Thymus (tissue), 11 donors: ENCODE results near the gene TLR2. TPM values are rescaled to one million over a fixed set of nuclear protein-coding genes. Genes with fewer than 3 reads are reported as not detected.

Source experiments
- DNase-seq, 9 donors: peaks; one replicate each; pipeline ENCODE4 v3.0.0-alpha.2; 2013; ENCODE audit warnings: low spot score in 9 of 9, low read depth in 6 of 9, missing footprints in 1 of 9
- H3K27ac ChIP-seq, 2 donors: one replicate each; pipeline ENCODE4 v1.5.1; 2013; ENCODE audit warnings: control low read depth in 1 of 2, low read depth in 1 of 2, low read length in 1 of 2, mild to moderate bottlenecking in 1 of 2, moderate library complexity in 1 of 2
- H3K27me3 ChIP-seq, 2 donors: one replicate each; pipeline ENCODE4 v1.5.1; 2013; ENCODE audit warnings: low read length in 1 of 2; ENCODE audit not compliant: control insufficient read depth in 2 of 2, insufficient read depth in 1 of 2
- H3K36me3 ChIP-seq, 2 donors: one replicate each; pipeline ENCODE4 v1.5.1; 2013; ENCODE audit warnings: low read length in 1 of 2, mild to moderate bottlenecking in 1 of 2, moderate library complexity in 1 of 2; ENCODE audit not compliant: control insufficient read depth in 2 of 2, insufficient read depth in 2 of 2
- H3K4me1 ChIP-seq, 2 donors: one replicate each; pipeline ENCODE4 v1.5.1; 2013; ENCODE audit warnings: low read length in 2 of 2; ENCODE audit not compliant: control insufficient read depth in 2 of 2, insufficient read depth in 2 of 2
- H3K4me3 ChIP-seq, 2 donors: one replicate each; pipeline ENCODE4 v1.5.1; 2013; ENCODE audit warnings: low read length in 2 of 2, control low read depth in 1 of 2, mild to moderate bottlenecking in 1 of 2
- H3K9me3 ChIP-seq, 2 donors: one replicate each; pipeline ENCODE4 v1.5.1; 2013; ENCODE audit warnings: low read length in 1 of 2, mild to moderate bottlenecking in 1 of 2; ENCODE audit not compliant: control insufficient read depth in 2 of 2, insufficient read depth in 1 of 2
- WGBS: extraction: QIAGEN DNeasy Blood & Tissue Kit; methylation state at CpG from one replicate; pipeline ENCODE4 v1.1.7; 2013; 5-methylcytosine and 5-hydroxymethylcytosine counted together
- polyA plus RNA-seq: library from polyadenylated mRNA; stranded (reverse); fragments of 200-250 nt; gene quantifications from one replicate; pipeline ENCODE4 v1.2.3, GENCODE V29; 2013
- total RNA-seq: library from RNA; stranded (reverse); fragments of 120-200 nt; gene quantifications from one replicate; pipeline ENCODE4 v1.2.4, GENCODE V29; 2013
- donor health status: healthy.

The TLR2 gene
- total and polyA plus RNA-seq, 2 donors: 6.7 to 13.6 TPM

DNA sequence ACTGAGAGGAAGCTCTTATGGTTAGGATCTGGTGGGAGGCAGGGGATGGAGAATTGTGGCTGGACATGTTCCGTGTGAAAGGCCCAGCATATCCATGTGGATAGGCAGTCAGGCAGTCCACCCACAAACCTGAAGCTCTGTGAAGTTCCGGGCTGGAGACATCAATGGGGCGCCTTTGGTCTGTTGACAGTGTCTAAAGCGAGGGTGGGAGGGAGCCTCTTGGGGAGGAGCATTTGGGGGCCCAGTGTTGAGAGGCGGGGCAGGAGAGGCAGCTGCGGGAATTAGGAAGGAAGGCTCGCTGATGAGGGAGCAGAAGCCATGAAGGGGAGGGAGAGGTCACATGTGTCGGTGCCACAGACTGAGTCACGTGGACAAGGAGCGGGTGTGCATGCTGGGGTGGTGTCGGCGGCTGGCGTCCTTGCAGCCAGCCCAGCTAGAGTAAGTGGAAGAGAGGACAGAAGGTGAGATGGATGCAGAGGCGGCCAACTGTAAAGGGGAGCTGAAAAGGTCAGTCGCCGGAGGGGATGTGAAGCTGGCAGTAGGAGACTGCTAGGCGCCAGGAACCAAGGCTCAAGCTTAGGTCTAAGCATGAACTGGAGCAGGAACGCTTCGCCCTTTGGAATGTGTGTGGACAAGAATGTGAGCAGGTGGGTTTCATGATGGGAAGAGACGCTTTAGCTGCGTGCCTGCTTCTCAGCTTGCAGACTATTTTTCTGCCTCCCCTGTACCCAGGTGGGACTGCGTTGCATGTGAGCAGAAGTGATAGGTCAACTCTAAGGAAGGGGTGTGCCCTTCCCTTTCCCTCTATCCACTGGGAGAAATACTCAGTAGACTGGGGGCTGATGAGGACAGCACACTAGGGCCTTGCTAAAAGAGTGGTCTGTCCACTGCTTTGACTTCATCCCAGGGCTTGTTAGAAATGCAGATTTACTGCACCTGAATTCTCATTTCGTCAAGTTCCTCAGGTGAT lies 44.0 kb upstream of the TLR2 start:
- WGBS: 88% methylated on average over 23 of the region's 23 CpGs

DNA sequence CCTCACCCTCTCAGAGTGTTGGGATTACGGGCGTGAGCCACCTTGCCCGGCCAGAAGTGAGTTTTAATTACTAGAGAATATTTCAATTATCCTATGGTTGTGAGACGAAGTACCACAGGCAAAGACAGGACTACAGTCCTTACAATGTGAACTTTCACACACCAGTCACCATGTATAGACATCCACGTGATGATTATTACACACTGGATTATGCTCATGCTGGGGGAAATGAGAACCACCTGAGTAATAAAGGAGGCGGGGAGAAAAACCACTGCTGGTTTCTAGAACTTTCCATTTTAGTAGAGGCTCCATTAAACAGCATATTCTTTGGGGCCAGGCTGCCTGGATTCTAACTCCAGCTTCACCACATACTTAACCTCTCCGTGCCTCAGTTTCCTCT lies 42.5 kb upstream of the TLR2 start:
- no peak for DNase-seq
- H3K27ac ChIP-seq: no peak overlapping the region
- WGBS: 92% methylated on average over 7 of the region's 7 CpGs
- peaks cover 0 to 1% of the 10 kb centered on the region in 2 donors for H3K9me3 ChIP-seq
- H3K27me3 ChIP-seq: no peaks in the 10 kb centered on the region
- H3K4me3 ChIP-seq: no peak overlapping the region
- no peaks in the 10 kb centered on the region for H3K4me1 ChIP-seq
- peaks cover 9 to 20% of the 10 kb centered on the region in 2 donors for H3K36me3 ChIP-seq

More for the DNA sequence above, 44.0 kb upstream of the TLR2 start:
- H3K4me3 ChIP-seq: no peak overlapping the region
- peaks cover 0 to 3% of the 10 kb centered on the region in 2 donors for H3K4me1 ChIP-seq
- DNase-seq: no peak
- H3K27ac ChIP-seq: no peak overlapping the region
- H3K27me3 ChIP-seq: no peaks in the 10 kb centered on the region
- no peaks in the 10 kb centered on the region for H3K9me3 ChIP-seq
- H3K36me3 ChIP-seq: peaks cover 20 to 34% of the 10 kb centered on the region in 2 donors

GRCh38 chr4:153643406-153644383 lies 40.4 kb upstream of the TLR2 start:
- DNase-seq: peak in 5 of 9 donors; percentile 18 to 63 (median 26)
- no peak overlapping the region for H3K27ac ChIP-seq
- H3K27me3 ChIP-seq: no peaks in the 10 kb centered on the region
- WGBS: 88% methylated on average over 9 of the region's 9 CpGs
- no peak overlapping the region for H3K4me3 ChIP-seq
- peaks cover 0 to under 1% of the 10 kb centered on the region in 2 donors for H3K36me3 ChIP-seq
- no peaks in the 10 kb centered on the region for H3K4me1 ChIP-seq
- peaks cover 0 to 1% of the 10 kb centered on the region in 2 donors for H3K9me3 ChIP-seq

DNA sequence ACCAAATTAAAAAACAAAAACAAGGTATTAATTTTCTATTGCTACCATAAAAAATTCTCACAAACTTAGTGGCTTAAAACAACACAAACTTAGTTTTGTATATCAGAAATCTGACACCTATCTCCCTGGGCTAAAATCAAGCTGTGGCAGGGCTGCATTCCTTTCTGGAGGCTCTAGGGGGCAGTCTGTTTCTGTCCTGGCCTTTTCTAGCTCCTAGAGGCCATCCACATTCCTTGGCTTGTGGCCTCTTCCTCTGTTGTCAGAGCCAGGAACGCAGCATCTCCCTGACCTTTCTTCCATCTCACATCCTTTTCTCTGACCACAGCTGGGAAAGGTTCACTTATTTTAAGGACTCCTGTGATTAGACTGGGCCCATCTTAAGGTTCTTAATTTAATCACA lies 38.9 kb upstream of the TLR2 start:
- Histone ChIP-seq H3K4me3 (no peak overlapping the region), H3K36me3 (no peaks in the 10 kb centered on the region), H3K9me3 (peaks cover 0 to 1% of the 10 kb centered on the region in 2 donors), H3K27me3 (no peaks in the 10 kb centered on the region), H3K27ac (no peak overlapping the region), H3K4me1 (no peaks in the 10 kb centered on the region)
- WGBS: 96% methylated on average over 1 of the region's 1 CpG
- no peak for DNase-seq

DNA sequence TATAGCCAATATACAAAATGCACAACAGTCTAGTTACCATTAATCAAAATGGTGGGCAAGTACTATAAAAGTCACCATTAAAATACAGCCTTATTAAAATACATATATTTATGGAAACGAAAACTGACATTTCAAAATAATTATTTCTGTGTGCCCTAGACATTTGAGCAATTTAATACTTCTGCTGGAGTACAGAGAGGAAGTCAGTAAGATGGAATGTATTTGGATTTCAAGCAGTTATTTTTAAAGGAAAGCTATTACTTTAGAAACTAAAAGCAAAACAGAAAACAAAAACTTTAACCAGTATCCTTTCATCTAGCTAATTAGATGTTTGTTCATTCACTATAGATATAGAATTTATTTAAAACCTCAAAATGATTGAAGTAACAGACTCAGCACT lies 37.8 kb upstream of the TLR2 start:
- 97% methylated on average over 1 of the region's 1 CpG for WGBS

GRCh38 chr4:153646978-153647377 lies 37.1 kb upstream of the TLR2 start:
- no peaks in the 10 kb centered on the region for H3K36me3 ChIP-seq
- H3K27me3 ChIP-seq: no peaks in the 10 kb centered on the region
- H3K27ac ChIP-seq: no peak overlapping the region
- no peak overlapping the region for H3K4me3 ChIP-seq
- WGBS: 100% methylated on average over 1 of the region's 1 CpG
- peaks cover 0 to 1% of the 10 kb centered on the region in 2 donors for H3K9me3 ChIP-seq
- no peak for DNase-seq
- peaks cover 0 to 11% of the 10 kb centered on the region in 2 donors for H3K4me1 ChIP-seq

More for the DNA sequence above, 37.8 kb upstream of the TLR2 start:
- Histone ChIP-seq H3K4me1 (peaks cover 0 to 4% of the 10 kb centered on the region in 2 donors), H3K27ac (no peak overlapping the region), H3K4me3 (no peak overlapping the region), H3K27me3 (no peaks in the 10 kb centered on the region), H3K9me3 (peaks cover 0 to 1% of the 10 kb centered on the region in 2 donors), H3K36me3 (no peaks in the 10 kb centered on the region)
- no peak for DNase-seq

- no peak for DNase-seq
- H3K4me3 ChIP-seq: no peak overlapping the region
- peaks cover 0 to 1% of the 10 kb centered on the region in 2 donors for H3K9me3 ChIP-seq
- 76% methylated on average over 4 of the region's 4 CpGs for WGBS
- no peaks in the 10 kb centered on the region for H3K36me3 ChIP-seq
- peaks cover 0 to 18% of the 10 kb centered on the region in 2 donors for H3K4me1 ChIP-seq
- no peak overlapping the region for H3K27ac ChIP-seq
- H3K27me3 ChIP-seq: no peaks in the 10 kb centered on the region
Measured at GRCh38 chr4:153647975-153648374, 36.1 kb upstream of the TLR2 start.

DNA sequence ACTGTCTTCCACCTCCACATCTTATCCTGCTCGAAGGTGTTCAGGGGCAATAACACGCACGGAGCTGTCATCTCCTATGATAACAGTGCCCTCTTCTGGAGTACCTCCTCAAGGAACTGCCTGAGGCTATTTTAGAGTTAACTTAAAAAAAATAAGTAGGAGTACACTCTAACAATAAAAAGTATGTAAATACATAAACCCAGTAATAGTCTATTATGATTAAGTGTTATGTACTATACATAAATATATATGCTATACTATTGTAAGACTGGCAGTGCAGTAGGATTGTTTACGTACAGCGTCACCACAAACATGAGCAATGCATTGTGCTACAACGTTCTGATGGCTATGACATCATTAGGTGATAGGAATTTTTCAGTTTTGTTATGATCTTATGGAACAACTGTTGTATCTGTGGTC lies 34.5 kb upstream of the TLR2 start:
- H3K4me1 ChIP-seq: peaks cover 0 to 18% of the 10 kb centered on the region in 2 donors
- no peak overlapping the region for H3K27ac ChIP-seq
- no peaks in the 10 kb centered on the region for H3K27me3 ChIP-seq
- peak in 1 of 9 donors; percentile 45 for DNase-seq
- H3K4me3 ChIP-seq: no peak overlapping the region
- peaks cover 0 to 1% of the 10 kb centered on the region in 2 donors for H3K9me3 ChIP-seq
- 92% methylated on average over 6 of the region's 6 CpGs for WGBS
- H3K36me3 ChIP-seq: no peaks in the 10 kb centered on the region
